SU-DHL-6 (cell line): ENCODE results near the gene ZNF609.

Source experiments
- H2AFZ ChIP-seq: fragments of 200-600 bp; sonication (generic); 2 replicates; pipeline ENCODE4 v1.6.1; 2014; ENCODE audit warnings: low read depth, mild to moderate bottlenecking, moderate library complexity, mixed read lengths, antibody characterized with exemption, low read length; ENCODE audit not compliant: severe bottlenecking
- H3F3A ChIP-seq: fragments of 200-600 bp; shearing (Covaris generic); 2 replicates; pipeline ENCODE4 v1.6.0; 2016; ENCODE audit warnings: antibody characterized with exemption, mild to moderate bottlenecking; ENCODE audit not compliant: insufficient read depth
- H3K27ac ChIP-seq: fragments of 200-600 bp; sonication (generic); 2 replicates; pipeline ENCODE4 v1.5.1; 2016; ENCODE audit warnings: low read depth, mild to moderate bottlenecking, low read length, moderate library complexity, mixed read lengths
- H3K27me3 ChIP-seq: fragments of 200-600 bp; sonication (generic), shearing (Covaris generic); 2 replicates; pipeline ENCODE4 v1.6.0; 2014; ENCODE audit warnings: mild to moderate bottlenecking, low read length
- H3K36me3 ChIP-seq: fragments of 200-600 bp; sonication (generic); 2 replicates; pipeline ENCODE4 v1.6.1; 2014; ENCODE audit warnings: mild to moderate bottlenecking, low read length, mixed read lengths
- H3K4me2 ChIP-seq: fragments of 300-600, 200-600 bp; shearing (Covaris generic), sonication (generic); 2 replicates; pipeline ENCODE4 v1.6.0; 2014; ENCODE audit warnings: low read length, low read depth, mild to moderate bottlenecking; ENCODE audit not compliant: poor library complexity, severe bottlenecking
- H3K4me3 ChIP-seq: fragments of 200-600 bp; sonication (generic); 2 replicates; pipeline ENCODE4 v1.5.1; 2014; ENCODE audit warnings: antibody characterized with exemption, low read length, mild to moderate bottlenecking, mixed read lengths; ENCODE audit not compliant: insufficient read depth, poor library complexity, severe bottlenecking
- H3K79me2 ChIP-seq: fragments of 200-600 bp; sonication (generic); 2 replicates; pipeline ENCODE4 v1.6.1; 2014; ENCODE audit warnings: mild to moderate bottlenecking, low read length, moderate library complexity; ENCODE audit not compliant: insufficient read depth
- H3K9ac ChIP-seq: fragments of 200-600 bp; sonication (generic); 2 replicates; pipeline ENCODE4 v1.7.0; 2014; ENCODE audit warnings: mild to moderate bottlenecking, low read length
- H3K9me2 ChIP-seq: fragments of 200-600 bp; sonication (generic); replicated peaks from 2 replicates; pipeline ENCODE4 v1.6.1; 2014; ENCODE audit warnings: low read length; ENCODE audit not compliant: insufficient read depth
- H3K9me3 ChIP-seq: fragments of 200-600 bp; sonication (generic); 2 replicates; pipeline ENCODE4 v1.6.1; 2014; ENCODE audit warnings: low read length, mixed read lengths; ENCODE audit not compliant: insufficient read depth
- H4K20me1 ChIP-seq: fragments of 200-600 bp; sonication (generic); 2 replicates; pipeline ENCODE4 v1.6.1; 2014; ENCODE audit warnings: low read depth, mild to moderate bottlenecking, antibody characterized with exemption, low read length, moderate library complexity, mixed read lengths
- EZH2phosphoT487 ChIP-seq: fragments of 200-600 bp; sonication (generic), shearing (Covaris generic); conservative IDR thresholded peaks from 2 replicates; pipeline ENCODE4 v1.6.1; 2018; ENCODE audit warnings: mild to moderate bottlenecking, antibody characterized with exemption, low read length, moderate library complexity, mixed read lengths
- TF ChIP-seq, protein P1 (sequence below): fragments of 200-600 bp; sonication (generic); IDR thresholded peaks from one replicate; pipeline ENCODE4 v1.5.1; 2017; ENCODE audit warnings: antibody characterized with exemption, mild to moderate bottlenecking, low read length, moderate library complexity; ENCODE audit not compliant: insufficient read depth, poor library complexity, severe bottlenecking

ZNF609 gene

DNA sequence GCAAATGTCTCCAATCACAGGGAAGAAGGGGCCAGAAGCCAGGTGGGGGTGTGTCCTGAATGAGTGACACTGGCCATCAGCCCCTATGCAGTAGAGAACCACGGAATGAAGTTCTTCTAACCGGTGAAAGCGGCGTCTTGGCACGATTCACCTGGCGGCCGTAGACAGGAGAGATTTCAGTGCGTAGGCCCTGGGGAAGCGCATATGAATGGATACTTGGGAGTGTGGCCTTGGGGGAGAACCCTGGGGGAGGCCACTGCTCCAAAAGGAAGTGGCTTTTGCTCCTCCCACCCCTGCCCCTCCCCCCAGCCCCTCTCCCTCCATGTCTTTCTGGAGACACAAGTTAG is 271.4 kb downstream of the ZNF609 start:
- Histone ChIP-seq H3K36me3 (no peaks in the 10 kb centered on the region), H4K20me1 (no peaks in the 10 kb centered on the region), H3K27ac (no peak overlapping the region), H2AFZ (peak overlapping the region; percentile 55), H3K9me3 (no peaks in the 10 kb centered on the region), H3K4me2 (no peak overlapping the region), H3F3A (no peaks in the 10 kb centered on the region), H3K4me3 (no peak overlapping the region), H3K9me2 (no peaks in the 10 kb centered on the region), H3K9ac (no peak overlapping the region), H3K27me3 (no peaks in the 10 kb centered on the region), H3K79me2 (no peaks in the 10 kb centered on the region)
- TF ChIP-seq EZH2phosphoT487: no peak
- TF ChIP-seq, protein P1, sequence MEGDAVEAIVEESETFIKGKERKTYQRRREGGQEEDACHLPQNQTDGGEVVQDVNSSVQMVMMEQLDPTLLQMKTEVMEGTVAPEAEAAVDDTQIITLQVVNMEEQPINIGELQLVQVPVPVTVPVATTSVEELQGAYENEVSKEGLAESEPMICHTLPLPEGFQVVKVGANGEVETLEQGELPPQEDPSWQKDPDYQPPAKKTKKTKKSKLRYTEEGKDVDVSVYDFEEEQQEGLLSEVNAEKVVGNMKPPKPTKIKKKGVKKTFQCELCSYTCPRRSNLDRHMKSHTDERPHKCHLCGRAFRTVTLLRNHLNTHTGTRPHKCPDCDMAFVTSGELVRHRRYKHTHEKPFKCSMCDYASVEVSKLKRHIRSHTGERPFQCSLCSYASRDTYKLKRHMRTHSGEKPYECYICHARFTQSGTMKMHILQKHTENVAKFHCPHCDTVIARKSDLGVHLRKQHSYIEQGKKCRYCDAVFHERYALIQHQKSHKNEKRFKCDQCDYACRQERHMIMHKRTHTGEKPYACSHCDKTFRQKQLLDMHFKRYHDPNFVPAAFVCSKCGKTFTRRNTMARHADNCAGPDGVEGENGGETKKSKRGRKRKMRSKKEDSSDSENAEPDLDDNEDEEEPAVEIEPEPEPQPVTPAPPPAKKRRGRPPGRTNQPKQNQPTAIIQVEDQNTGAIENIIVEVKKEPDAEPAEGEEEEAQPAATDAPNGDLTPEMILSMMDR: no peak

DNA sequence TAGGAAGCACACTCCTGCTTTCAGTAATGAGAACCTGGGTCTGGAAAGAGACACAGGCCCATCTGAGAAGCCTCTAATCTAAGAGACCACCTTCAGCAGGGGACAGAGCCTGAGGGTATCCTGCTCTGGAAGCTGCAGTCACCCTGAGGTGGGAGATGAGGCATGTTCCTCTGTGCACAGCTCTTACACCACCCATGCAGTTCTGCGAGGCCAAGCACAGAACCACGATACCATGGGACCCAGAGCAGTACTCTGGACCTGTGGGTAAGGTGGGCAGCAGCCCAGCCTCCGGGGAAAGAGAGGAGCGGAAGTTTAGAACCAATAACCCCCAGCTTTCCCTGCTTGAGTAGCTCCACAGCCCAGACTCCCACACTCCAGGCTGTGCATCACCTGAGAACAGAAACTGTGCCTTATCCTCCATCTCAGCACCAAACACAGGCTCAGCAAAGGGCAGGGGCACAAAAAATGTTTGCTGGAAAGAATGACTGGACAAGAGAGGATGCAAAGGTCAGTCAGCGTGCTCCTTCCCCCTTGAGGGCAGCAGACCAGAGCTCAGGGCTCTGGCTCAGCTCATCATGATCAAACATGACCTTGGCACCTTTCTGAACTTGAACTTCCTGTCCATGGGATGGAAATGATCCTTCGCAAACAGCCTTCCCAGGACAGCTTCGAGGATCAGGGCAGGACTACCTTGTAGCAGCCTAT is 271.9 kb downstream of the ZNF609 start:
- TF ChIP-seq EZH2phosphoT487: no peak
- TF ChIP-seq, protein P1: no peak
- Histone ChIP-seq H3K9ac (no peak overlapping the region), H3K36me3 (no peaks in the 10 kb centered on the region), H2AFZ (no peak overlapping the region), H3K27me3 (no peaks in the 10 kb centered on the region), H3K9me2 (no peaks in the 10 kb centered on the region), H3K79me2 (no peaks in the 10 kb centered on the region), H3K4me3 (no peak overlapping the region), H3K4me2 (no peak overlapping the region), H3F3A (no peaks in the 10 kb centered on the region), H4K20me1 (no peaks in the 10 kb centered on the region), H3K27ac (no peak overlapping the region), H3K9me3 (no peaks in the 10 kb centered on the region)
